ENCODE measurements around the gene THBS2.

GRCh38 chr6:169172456-169172855, 81.2 kb downstream of the THBS2 start:
- TF ChIP-seq EZH2 (IDR thresholded peaks at IDR 0.05; ENCODE audit: insufficient read depth, low read length) (no peak), CTCF (IDR thresholded peaks at IDR 0.05; ENCODE audit: insufficient read depth, low read depth, low read length) (no peak)
